HepG2 (cell line): ENCODE results near the gene GTF2A1. TPM values are rescaled to one million over a fixed set of nuclear protein-coding genes. Genes with fewer than 3 reads are reported as not detected.

ENCODE experiments used
- ATF1 ChIP-seq: IDR thresholded peaks from 2 replicates; pipeline ENCODE4 v1.6.1; 2016; ENCODE audit warnings: mild to moderate bottlenecking, control low read depth
- EED ChIP-seq: sonication (generic); formaldehyde crosslinking; IDR thresholded peaks from 2 replicates; pipeline ENCODE4 v1.5.0; 2020; ENCODE audit warnings: mild to moderate bottlenecking, missing genetic modification reagents
- IKZF1 ChIP-seq: fragments of 450-650 bp; IDR thresholded peaks from 2 replicates; pipeline ENCODE4 v1.7.1; 2016
- JUN ChIP-seq: sonication (generic); formaldehyde crosslinking; IDR thresholded peaks from 2 replicates; pipeline ENCODE4 v1.4.0; 2020; ENCODE audit warnings: mild to moderate bottlenecking, missing genetic modification reagents
- KLF6 ChIP-seq: IDR thresholded peaks from 2 replicates; pipeline ENCODE4 v1.8.0; 2016; ENCODE audit warnings: missing biosample characterization, missing genetic modification reagents
- MEIS2 ChIP-seq: sonication (generic); formaldehyde crosslinking; IDR thresholded peaks from 2 replicates; pipeline ENCODE4 v1.9.0; 2021; ENCODE audit warnings: mild to moderate bottlenecking, missing genetic modification reagents
- PRDM4 ChIP-seq: sonication (generic); formaldehyde crosslinking; IDR thresholded peaks from 2 replicates; pipeline ENCODE4 v1.9.0; 2021; ENCODE audit warnings: missing genetic modification reagents, borderline replicate concordance
- REL ChIP-seq: sonication (generic); formaldehyde crosslinking; conservative IDR thresholded peaks from 2 replicates; pipeline ENCODE4 v1.8.0; 2022; ENCODE audit warnings: mild to moderate bottlenecking, missing genetic modification reagents, moderate library complexity
- REPIN1 ChIP-seq: sonication (generic); formaldehyde crosslinking; IDR thresholded peaks from 2 replicates; pipeline ENCODE4 v1.8.0; 2022; ENCODE audit warnings: missing genetic modification reagents, low read depth, mild to moderate bottlenecking, borderline replicate concordance
- SMARCC2 ChIP-seq: fragments of 450-650 bp; IDR thresholded peaks from 2 replicates; pipeline ENCODE4 v1.6.1; 2017; ENCODE audit warnings: antibody characterized with exemption, mild to moderate bottlenecking
- UBTF ChIP-seq: sonication (generic); formaldehyde crosslinking; IDR thresholded peaks from 2 replicates; pipeline ENCODE4 v1.4.0; 2020; ENCODE audit warnings: mild to moderate bottlenecking, missing genetic modification reagents
- ZBTB40 ChIP-seq, 2 experiments: fragments of 450-650 bp in 1 of 2; sonication (generic) in 1 of 2; formaldehyde crosslinking in 1 of 2; IDR thresholded peaks; 2 replicates each; pipeline versions ENCODE4 v1.6.1 to v1.8.0; 2016 to 2022; ENCODE audit warnings: antibody characterized with exemption in 1 of 2, mild to moderate bottlenecking in 1 of 2, missing genetic modification reagents in 1 of 2
- ZFP1 ChIP-seq: IDR thresholded peaks from 2 replicates; pipeline ENCODE4 v1.6.1; 2016
- ZNF17 ChIP-seq: sonication (generic); formaldehyde crosslinking; IDR thresholded peaks from 2 replicates; pipeline ENCODE4 v1.5.0; 2020; ENCODE audit warnings: mild to moderate bottlenecking, missing genetic modification reagents
- ZNF337 ChIP-seq: sonication (generic); formaldehyde crosslinking; IDR thresholded peaks from 2 replicates; pipeline ENCODE4 v1.5.1; 2020; ENCODE audit warnings: missing genetic modification reagents, low read depth, mild to moderate bottlenecking, borderline replicate concordance
- polyA plus RNA-seq, 8 experiments: library from polyadenylated mRNA; depleted of rRNA in 3 of 8; stranded (reverse) in 7 of 8; unstranded in 1 of 8; fragments of >200 nt; fragmentation: Illumina TruSeq in 4 of 8; extraction: Trizol in 4 of 8; gene quantifications; 2 replicates each; pipeline versions ENCODE4 v1.2.1 to v1.2.3, GENCODE V29; 2011 to 2016; ENCODE audit warnings: low read depth in 4 of 8, missing spikeins in 1 of 8, mixed read lengths in 1 of 8; ENCODE audit not compliant: insufficient read depth in 1 of 8
- total RNA-seq, 5 experiments: library from RNA; depleted of rRNA; stranded (reverse); fragments of >200 nt; fragmentation: Illumina TruSeq; extraction: Trizol; gene quantifications; 2 replicates each; pipeline ENCODE4 v1.2.3, GENCODE V29; 2016; ENCODE audit warnings: low read depth in 1 of 5

GTF2A1 gene
- total and polyA plus RNA-seq, 2 of the 13 experiments (the other 11 are each of a cell fraction or from before 2014, with no cell fraction given) = 14.9 to 17.5 TPM

- 0 out of 2 replicates have a peak, but pooled peaks have one; percentile 61 for TF ChIP-seq ZNF337
- TF ChIP-seq IKZF1 = no peak
- TF ChIP-seq ZBTB40 (IDR thresholded peaks at IDR 0.05) = no peak
- peak; percentile 92 for TF ChIP-seq ZBTB40 (CRISPR knock-in tag; IDR thresholded peaks at IDR 0.05)
- no peak; the same call in 1 of the 2 replicates for TF ChIP-seq PRDM4 (CRISPR knock-in tag)
- no peak for TF ChIP-seq ZFP1 (CRISPR knock-in tag)
- peak; percentile 77; the same call in 1 of the 2 replicates for TF ChIP-seq REL (CRISPR knock-in tag)
- TF ChIP-seq JUN (CRISPR knock-in tag) = peak; percentile 60; the same call in 1 of the 2 replicates
- TF ChIP-seq EED (CRISPR knock-in tag) = no peak
- peak; percentile 67 for TF ChIP-seq UBTF (CRISPR knock-in tag)
- 0 out of 2 replicates have a peak, but pooled peaks have one; percentile 26 for TF ChIP-seq ATF1 (CRISPR knock-in tag)
- TF ChIP-seq MEIS2 (CRISPR knock-in tag) = peak; percentile 48; the same call in 1 of the 2 replicates
- TF ChIP-seq SMARCC2 = no peak
- peak; percentile 66; the same call in 1 of the 2 replicates for TF ChIP-seq ZNF17 (CRISPR knock-in tag)
- TF ChIP-seq KLF6 (CRISPR knock-in tag) = peak; percentile 80; the same call in 1 of the 2 replicates
- no peak; the same call in 1 of the 2 replicates for TF ChIP-seq REPIN1
These were observed at the start of gene GTF2A1 (continued) for GRCh38 chr14:81220830-81221578.
